GM12878 (cell line): Measurements from ENCODE around the gene CEP19.

Experiments
- PBX3 ChIP-seq: IDR thresholded peaks from 2 replicates; pipeline ENCODE4 v1.6.1; 2011; ENCODE audit warnings: mild to moderate bottlenecking, low read depth, low read length, moderate library complexity; ENCODE audit not compliant: insufficient replicate concordance
- TF ChIP-seq, protein P1 (sequence below), 3 experiments: IDR thresholded peaks in 2 of 3; conservative IDR thresholded peaks in 1 of 3; 2 replicates each; pipeline ENCODE4 v1.5.1; 2011; ENCODE audit warnings: low read depth in 3 of 3, low read length in 3 of 3, mild to moderate bottlenecking in 3 of 3, control low read depth in 2 of 3, moderate library complexity in 2 of 3, inconsistent platforms in 1 of 3, mixed read lengths in 1 of 3; ENCODE audit not compliant: control insufficient read depth in 2 of 3, insufficient read depth in 1 of 3; ENCODE audit errors: extremely low read depth in 1 of 3

DNA sequence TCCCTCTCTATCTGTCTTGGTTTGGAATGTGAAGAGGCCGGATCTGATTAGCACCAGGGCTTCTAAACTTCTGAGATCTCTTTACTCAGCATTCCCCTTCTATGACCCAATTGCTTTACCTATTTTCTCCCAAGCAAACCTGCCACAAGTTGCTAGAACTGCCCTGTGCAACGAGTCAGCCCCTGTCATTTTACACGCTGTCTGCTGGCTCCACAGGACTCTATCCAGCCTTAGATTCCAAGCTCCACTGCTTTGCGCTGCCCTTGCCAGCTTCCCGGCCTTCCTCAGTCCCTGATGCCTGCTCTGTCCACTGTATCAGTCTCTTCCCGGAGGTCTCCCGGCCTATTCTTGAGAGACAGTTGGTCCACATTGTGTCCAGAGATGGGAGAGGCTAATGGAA, 12.3 kb downstream of the CEP19 start:
- TF ChIP-seq, protein P1, sequence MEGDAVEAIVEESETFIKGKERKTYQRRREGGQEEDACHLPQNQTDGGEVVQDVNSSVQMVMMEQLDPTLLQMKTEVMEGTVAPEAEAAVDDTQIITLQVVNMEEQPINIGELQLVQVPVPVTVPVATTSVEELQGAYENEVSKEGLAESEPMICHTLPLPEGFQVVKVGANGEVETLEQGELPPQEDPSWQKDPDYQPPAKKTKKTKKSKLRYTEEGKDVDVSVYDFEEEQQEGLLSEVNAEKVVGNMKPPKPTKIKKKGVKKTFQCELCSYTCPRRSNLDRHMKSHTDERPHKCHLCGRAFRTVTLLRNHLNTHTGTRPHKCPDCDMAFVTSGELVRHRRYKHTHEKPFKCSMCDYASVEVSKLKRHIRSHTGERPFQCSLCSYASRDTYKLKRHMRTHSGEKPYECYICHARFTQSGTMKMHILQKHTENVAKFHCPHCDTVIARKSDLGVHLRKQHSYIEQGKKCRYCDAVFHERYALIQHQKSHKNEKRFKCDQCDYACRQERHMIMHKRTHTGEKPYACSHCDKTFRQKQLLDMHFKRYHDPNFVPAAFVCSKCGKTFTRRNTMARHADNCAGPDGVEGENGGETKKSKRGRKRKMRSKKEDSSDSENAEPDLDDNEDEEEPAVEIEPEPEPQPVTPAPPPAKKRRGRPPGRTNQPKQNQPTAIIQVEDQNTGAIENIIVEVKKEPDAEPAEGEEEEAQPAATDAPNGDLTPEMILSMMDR (IDR thresholded peaks at IDR 0.05 in 2 of 3, conservative IDR thresholded peaks at IDR 0.05 in 1 of 3; ENCODE audit: control insufficient read depth in 2 of 3, extremely low read depth in 1 of 3, insufficient read depth in 1 of 3, low read depth in 3 of 3, low read length in 3 of 3) = no peak
- TF ChIP-seq PBX3 = no peak
